ENCODE results near the gene MINDY4. TPM values are rescaled to one million over a fixed set of nuclear protein-coding genes. Genes with fewer than 3 reads are reported as not detected.

Gene MINDY4
- total and polyA plus RNA-seq, 2 donors (not counting 1 experiment from before 2014, with no cell fraction given): 0.12 to 1.1 TPM

DNA sequence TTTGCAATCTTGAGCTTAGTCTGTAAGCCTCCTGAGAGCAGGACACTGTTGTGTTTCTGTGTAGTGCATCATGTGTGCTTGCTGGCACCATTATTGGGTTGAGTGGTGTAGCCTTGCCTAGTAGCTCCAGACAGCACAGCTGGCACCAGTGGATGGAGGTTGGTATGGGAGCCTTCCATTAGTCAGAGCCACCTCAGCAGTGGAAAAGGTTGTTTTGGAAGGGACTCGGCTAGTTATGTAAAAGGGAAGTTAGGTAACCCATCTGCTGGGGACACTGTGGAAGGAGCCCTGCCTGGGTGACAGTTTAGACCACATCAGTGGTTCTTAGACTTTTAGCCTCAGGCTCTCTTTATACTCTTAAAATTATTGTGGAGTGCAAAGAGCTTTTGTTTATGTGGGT lies 16.3 kb downstream of the MINDY4 start:
- no peaks in the 10 kb centered on the region for H3K9me3 Mint-ChIP-seq (ENCODE audit: insufficient read depth)
- Histone ChIP-seq H3K27me3 (replicated peaks in 1 of 4; ENCODE audit: control extremely low read depth in 1 of 4, control insufficient read depth in 3 of 4, insufficient read depth in 4 of 4, low read length in 3 of 4) (no peaks in the 10 kb centered on the region), H3K36me3 (replicated peaks in 1 of 2; ENCODE audit: control extremely low read depth in 1 of 2, control insufficient read depth in 1 of 2, extremely low read depth in 1 of 2, insufficient read depth in 2 of 2, low read length in 1 of 2) (no peaks in the 10 kb centered on the region), H3K9me3 (ENCODE audit: control extremely low read depth in 1 of 3, control insufficient read depth in 2 of 3, insufficient read depth in 1 of 3, low read length in 2 of 3) (no peaks in the 10 kb centered on the region), H3K79me2 (ENCODE audit: control insufficient read depth, insufficient read depth, low read length) (no peaks in the 10 kb centered on the region), H2AFZ (ENCODE audit: insufficient read depth, low read depth, low read length, poor library complexity, severe bottlenecking) (no peak overlapping the region), H3K27ac (ENCODE audit: low read length in 2 of 2) (no peak overlapping the region), H3K4me2 (replicated peaks; ENCODE audit: low read depth, low read length, poor library complexity, severe bottlenecking) (no peak overlapping the region), H3K9ac (ENCODE audit: low read length) (no peak overlapping the region), H3K4me3 (ENCODE audit: control extremely low read depth in 1 of 5, extremely low read depth in 1 of 5, insufficient read depth in 1 of 5, low read depth in 2 of 5, low read length in 4 of 5) (no peak overlapping the region), H4K20me1 (ENCODE audit: control insufficient read depth, insufficient read depth, low read length, poor library complexity, severe bottlenecking) (no peaks in the 10 kb centered on the region), H3K4me1 (ENCODE audit: control insufficient read depth in 2 of 2, insufficient read depth in 2 of 2, low read length in 2 of 2) (no peaks in the 10 kb centered on the region)
- intact Hi-C loops (cut with micrococcal nuclease): no loop called here
- ATAC-seq (ENCODE audit: low read depth) (no peak), DNase-seq (no peak)
- WGBS (ENCODE audit: insufficient coverage): 10% methylated on average over 1 of the region's 1 CpG
- ChIA-PET POLR2A (no interaction called here), CTCF (no interaction called here)
- no peaks in the 10 kb centered on the region for H3K27me3 Mint-ChIP-seq
- no peaks in the 10 kb centered on the region for H3K4me1 Mint-ChIP-seq
- H3K4me3 Mint-ChIP-seq: no peak overlapping the region
- TF ChIP-seq EZH2 (IDR thresholded peaks at IDR 0.05; ENCODE audit: borderline replicate concordance, insufficient read depth, low read depth, low read length, poor library complexity, severe bottlenecking): no peak
- TF ChIP-seq, protein P1, sequence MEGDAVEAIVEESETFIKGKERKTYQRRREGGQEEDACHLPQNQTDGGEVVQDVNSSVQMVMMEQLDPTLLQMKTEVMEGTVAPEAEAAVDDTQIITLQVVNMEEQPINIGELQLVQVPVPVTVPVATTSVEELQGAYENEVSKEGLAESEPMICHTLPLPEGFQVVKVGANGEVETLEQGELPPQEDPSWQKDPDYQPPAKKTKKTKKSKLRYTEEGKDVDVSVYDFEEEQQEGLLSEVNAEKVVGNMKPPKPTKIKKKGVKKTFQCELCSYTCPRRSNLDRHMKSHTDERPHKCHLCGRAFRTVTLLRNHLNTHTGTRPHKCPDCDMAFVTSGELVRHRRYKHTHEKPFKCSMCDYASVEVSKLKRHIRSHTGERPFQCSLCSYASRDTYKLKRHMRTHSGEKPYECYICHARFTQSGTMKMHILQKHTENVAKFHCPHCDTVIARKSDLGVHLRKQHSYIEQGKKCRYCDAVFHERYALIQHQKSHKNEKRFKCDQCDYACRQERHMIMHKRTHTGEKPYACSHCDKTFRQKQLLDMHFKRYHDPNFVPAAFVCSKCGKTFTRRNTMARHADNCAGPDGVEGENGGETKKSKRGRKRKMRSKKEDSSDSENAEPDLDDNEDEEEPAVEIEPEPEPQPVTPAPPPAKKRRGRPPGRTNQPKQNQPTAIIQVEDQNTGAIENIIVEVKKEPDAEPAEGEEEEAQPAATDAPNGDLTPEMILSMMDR (IDR thresholded peaks at IDR 0.05): no peak
- H3K27ac Mint-ChIP-seq: no peak overlapping the region

DNA sequence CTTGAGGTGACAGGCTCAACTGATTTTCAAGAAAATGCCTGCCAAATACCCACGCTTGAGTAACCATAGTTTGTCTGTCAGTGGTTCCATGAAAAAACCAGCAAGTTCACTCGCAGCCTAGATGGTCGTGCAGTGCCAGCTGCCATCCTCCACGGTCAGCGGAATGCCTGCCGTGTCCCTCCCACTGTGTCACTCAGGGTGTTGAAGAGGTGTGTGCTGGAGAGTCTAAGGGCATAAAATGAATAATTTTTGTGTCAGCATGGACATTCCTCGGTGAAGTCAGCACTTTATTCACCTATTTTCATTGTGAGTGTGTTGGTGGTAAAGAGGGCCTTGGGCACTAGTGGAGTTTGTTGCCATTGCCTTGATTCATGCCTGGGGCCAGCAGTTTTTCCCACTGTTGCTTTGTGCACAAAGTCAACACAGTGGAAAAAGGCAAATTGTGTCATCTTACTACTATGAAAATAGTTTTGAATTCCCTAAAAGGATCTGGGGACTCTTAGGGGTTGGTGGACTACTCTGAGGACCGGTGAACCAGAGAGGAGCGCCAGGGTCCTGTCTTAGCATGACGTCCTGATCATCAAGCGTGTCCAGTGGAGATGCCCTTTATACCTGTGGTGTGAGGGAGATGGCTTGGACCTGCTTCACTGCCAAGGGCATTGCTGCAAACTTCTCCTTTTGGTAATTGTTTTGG lies 17.6 kb downstream of the MINDY4 start:
- H3K79me2 ChIP-seq (ENCODE audit: control insufficient read depth, insufficient read depth, low read length): no peaks in the 10 kb centered on the region
- no peaks in the 10 kb centered on the region for H3K27me3 ChIP-seq (replicated peaks in 1 of 4; ENCODE audit: control extremely low read depth in 1 of 4, control insufficient read depth in 3 of 4, insufficient read depth in 4 of 4, low read length in 3 of 4)
- H3K4me1 Mint-ChIP-seq: no peaks in the 10 kb centered on the region
- no peak overlapping the region for H3K4me3 ChIP-seq (ENCODE audit: control extremely low read depth in 1 of 5, extremely low read depth in 1 of 5, insufficient read depth in 1 of 5, low read depth in 2 of 5, low read length in 4 of 5)
- H3K27me3 Mint-ChIP-seq: no peaks in the 10 kb centered on the region
- no peaks in the 10 kb centered on the region for H3K4me1 ChIP-seq (ENCODE audit: control insufficient read depth in 2 of 2, insufficient read depth in 2 of 2, low read length in 2 of 2)
- H3K4me3 Mint-ChIP-seq: no peak overlapping the region
- H4K20me1 ChIP-seq (ENCODE audit: control insufficient read depth, insufficient read depth, low read length, poor library complexity, severe bottlenecking): no peaks in the 10 kb centered on the region
- H3K27ac ChIP-seq (ENCODE audit: low read length in 2 of 2): no peak overlapping the region
- no peak overlapping the region for H3K4me2 ChIP-seq (replicated peaks; ENCODE audit: low read depth, low read length, poor library complexity, severe bottlenecking)
- intact Hi-C loops (cut with micrococcal nuclease): no loop called here
- ChIA-PET CTCF (no interaction called here), POLR2A (no interaction called here)
- no peak overlapping the region for H3K27ac Mint-ChIP-seq
- H2AFZ ChIP-seq (ENCODE audit: insufficient read depth, low read depth, low read length, poor library complexity, severe bottlenecking): no peak overlapping the region
- 67% methylated on average over 10 of the region's 11 CpGs for WGBS (ENCODE audit: insufficient coverage)
- TF ChIP-seq EZH2 (IDR thresholded peaks at IDR 0.05; ENCODE audit: borderline replicate concordance, insufficient read depth, low read depth, low read length, poor library complexity, severe bottlenecking): no peak
- TF ChIP-seq, protein P1 (IDR thresholded peaks at IDR 0.05): no peak
- H3K9me3 Mint-ChIP-seq (ENCODE audit: insufficient read depth): no peaks in the 10 kb centered on the region
- H3K36me3 ChIP-seq (replicated peaks in 1 of 2; ENCODE audit: control extremely low read depth in 1 of 2, control insufficient read depth in 1 of 2, extremely low read depth in 1 of 2, insufficient read depth in 2 of 2, low read length in 1 of 2): no peaks in the 10 kb centered on the region
- no peak overlapping the region for H3K9ac ChIP-seq (ENCODE audit: low read length)
- DNase-seq (no peak), ATAC-seq (ENCODE audit: low read depth) (no peak)
- no peaks in the 10 kb centered on the region for H3K9me3 ChIP-seq (ENCODE audit: control extremely low read depth in 1 of 3, control insufficient read depth in 2 of 3, insufficient read depth in 1 of 3, low read length in 2 of 3)
